GM12874 (cell line): Measurements from ENCODE around the gene PIN1.

ENCODE experiments used
- TF ChIP-seq, protein P1 (sequence below): IDR thresholded peaks from 2 replicates; pipeline ENCODE4 v1.5.1; 2011; ENCODE audit warnings: low read depth, mild to moderate bottlenecking, control low read depth, low read length, moderate library complexity; ENCODE audit not compliant: insufficient read depth

Gene PIN1

DNA sequence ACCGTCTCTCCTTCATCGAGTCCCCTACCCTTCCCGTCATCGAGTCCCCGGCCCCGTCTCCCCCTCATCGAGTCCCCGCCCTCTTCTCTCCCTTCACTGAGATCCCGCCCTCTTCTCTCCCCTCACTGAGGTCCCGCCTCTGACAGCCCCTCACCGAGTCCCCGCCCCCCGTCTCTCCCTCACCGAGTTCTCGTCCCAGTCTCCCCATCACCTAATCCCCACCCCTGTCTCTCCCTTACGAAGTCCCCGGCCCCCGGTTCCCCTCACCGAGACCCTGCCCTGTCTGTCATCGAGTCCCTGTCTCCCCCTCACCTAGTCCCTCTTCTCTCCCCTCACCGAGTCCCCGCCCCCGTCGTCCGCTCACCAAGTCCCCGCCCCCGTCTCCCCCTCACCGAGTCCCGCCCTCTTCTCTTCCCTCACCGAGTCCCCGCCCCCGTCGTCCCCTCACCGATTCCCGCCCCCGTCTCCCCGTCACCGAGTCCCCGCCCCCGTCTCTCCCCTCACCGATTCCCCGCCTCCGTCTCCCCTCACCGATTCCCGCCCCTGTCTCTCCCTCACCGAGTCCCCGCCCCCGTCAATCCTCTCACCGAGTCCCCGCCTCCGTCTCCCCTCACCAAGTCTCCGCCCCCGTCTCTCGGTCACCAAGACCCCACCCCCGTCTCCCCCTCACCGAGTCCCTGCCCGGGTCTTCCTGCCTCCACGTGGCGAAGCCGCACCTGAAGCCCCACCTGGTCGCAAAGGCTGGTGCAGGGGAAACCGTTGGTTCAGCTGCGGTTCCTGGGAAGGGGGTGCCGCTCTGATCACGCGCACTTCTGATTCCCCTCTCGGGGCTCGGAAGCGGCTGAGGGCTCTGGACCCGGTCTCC lies 42.7 kb upstream of the PIN1 start:
- TF ChIP-seq, protein P1, sequence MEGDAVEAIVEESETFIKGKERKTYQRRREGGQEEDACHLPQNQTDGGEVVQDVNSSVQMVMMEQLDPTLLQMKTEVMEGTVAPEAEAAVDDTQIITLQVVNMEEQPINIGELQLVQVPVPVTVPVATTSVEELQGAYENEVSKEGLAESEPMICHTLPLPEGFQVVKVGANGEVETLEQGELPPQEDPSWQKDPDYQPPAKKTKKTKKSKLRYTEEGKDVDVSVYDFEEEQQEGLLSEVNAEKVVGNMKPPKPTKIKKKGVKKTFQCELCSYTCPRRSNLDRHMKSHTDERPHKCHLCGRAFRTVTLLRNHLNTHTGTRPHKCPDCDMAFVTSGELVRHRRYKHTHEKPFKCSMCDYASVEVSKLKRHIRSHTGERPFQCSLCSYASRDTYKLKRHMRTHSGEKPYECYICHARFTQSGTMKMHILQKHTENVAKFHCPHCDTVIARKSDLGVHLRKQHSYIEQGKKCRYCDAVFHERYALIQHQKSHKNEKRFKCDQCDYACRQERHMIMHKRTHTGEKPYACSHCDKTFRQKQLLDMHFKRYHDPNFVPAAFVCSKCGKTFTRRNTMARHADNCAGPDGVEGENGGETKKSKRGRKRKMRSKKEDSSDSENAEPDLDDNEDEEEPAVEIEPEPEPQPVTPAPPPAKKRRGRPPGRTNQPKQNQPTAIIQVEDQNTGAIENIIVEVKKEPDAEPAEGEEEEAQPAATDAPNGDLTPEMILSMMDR: no peak

DNA sequence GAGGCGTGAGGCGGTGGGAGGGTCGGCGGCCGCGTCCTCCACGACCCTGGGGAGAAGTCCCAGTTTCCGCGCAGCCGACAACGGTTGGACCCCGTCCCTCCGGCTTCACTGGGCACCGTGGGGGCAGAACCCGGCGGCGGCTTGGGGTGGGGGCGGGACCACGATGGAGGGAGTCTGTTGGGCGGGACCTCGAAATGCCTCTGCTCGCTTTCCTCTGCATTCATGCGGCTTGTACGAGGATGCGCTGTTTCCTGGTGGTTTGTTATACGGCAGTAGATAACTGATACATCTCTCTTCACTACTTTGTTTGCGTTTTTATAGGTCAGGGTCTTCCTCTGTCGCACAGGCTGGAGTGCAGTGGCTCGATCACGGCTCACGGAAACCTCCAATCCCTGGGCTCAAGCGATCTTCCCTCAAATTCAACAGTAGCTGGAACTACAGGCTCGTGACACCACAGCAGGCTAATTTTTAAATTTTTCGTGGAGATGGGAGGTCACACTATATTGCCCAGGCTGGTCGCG lies 42.0 kb upstream of the PIN1 start:
- TF ChIP-seq, protein P1: no peak

DNA sequence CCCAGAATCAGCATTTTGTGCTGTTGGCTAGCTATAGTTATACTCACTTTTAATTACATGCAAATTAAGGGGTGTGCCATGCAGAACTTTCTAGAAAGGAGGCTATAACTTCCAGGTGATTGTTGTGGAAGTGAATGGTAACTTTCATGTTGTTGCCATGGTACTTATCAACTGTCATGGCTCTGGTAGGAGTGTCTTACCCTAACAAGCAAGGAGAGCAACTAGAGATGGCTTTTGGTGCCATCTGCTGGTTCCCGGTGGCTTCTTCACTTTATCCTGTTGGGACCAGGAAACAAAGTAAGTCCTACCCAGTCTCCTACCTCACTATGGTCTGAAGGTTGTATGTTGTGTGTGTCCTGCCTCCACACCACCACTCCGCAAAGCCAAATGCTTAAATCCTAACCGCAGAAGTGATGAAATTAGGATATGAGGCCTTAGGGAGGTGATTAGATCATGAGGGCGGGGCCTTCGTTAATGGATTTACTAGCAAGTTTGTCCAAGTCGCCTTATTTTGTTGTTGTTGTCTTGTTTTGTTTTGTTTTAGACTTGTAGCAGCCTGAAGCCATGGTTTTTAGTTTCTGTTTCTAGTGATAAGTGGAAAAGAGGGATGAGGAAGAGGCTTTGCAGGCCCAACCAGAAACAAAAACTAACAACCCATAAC lies 38.9 kb upstream of the PIN1 start:
- TF ChIP-seq, protein P1: peak; percentile 71

DNA sequence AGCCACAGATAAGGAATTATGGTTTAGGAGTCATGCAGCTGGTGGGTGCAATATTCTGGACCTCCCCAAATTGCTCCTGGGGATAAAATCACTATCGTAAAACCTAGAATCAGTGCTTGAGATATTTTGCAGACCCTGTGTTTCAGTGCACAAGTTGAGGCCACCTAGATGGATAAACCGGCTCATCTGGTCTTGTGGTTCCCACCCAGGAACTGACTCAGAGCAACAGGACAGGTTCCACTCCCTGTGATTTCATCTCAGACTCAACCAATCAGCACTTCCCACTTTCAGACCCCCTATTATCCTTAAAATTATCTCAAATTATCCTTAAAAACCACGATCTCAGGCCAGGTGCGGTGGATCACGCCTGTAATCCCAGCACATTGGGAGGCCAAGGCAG lies 37.2 kb upstream of the PIN1 start:
- TF ChIP-seq, protein P1: no peak

DNA sequence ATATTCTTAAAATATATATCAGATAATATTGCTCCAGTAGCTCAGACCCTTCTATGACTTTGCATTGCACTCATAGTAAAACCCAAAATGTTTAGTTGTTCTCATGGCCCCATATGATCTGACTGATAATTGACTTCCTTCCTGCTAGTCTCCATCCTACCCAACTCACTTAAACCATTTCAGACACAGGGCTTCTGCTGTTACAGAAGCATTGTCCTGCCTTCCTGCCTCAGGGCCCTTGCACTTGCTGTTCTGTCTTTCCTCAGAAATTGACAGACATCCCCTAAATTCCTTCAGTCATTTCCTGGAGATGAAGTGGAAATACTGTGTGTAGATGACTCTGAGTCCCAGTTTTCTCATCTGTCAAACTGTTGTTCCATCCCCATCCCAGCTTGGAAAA lies 36.0 kb upstream of the PIN1 start:
- TF ChIP-seq, protein P1: no peak

DNA sequence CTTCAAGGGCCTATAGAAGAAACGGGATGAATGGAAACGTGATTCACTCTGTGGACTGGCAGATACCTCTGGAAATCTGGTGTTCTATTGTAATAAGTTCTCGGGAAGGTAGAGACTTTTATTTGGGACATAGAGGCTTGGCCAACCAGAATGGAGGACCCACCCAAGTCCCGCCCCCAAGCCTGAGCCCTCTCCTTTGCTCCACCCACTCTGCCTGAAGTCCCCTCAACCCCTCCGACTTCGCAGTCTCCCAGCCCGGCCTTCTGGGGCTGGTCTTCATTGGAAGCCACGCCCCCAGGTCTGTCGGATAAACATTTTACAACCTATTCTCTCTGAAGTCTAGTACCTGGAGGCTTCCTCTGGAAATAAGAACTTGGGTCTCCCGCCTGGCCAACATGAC lies 33.1 kb upstream of the PIN1 start:
- TF ChIP-seq, protein P1: no peak

DNA sequence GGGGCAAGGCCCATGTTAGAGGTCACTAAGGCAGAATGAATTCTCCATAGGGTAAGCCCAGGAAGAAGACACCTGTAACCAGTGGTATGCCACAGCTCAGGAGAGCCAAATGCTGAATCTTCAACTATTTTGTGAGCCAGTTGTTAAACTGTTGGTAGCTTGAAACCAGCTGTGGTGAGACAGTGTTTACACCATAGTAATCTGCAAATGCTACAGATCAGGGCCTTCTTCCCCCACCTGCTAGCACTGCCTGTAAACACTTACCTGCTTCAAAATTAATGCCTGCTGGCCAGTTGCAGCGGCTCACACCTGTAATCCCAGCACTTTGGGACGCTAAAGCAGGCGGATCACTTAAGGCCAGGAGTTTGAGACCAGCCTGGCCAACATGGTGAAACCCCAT lies 28.3 kb upstream of the PIN1 start:
- TF ChIP-seq, protein P1: no peak
